Esophagus squamous epithelium (tissue), 5 donors: Measurements from ENCODE around the gene PDZRN3. TPM values are rescaled to one million over a fixed set of nuclear protein-coding genes. Genes with fewer than 3 reads are reported as not detected.

ENCODE experiments used
- DNase-seq: peaks from one replicate; lab custom pipeline; 2025; lab: John Stamatoyannopoulos, UW
- H3K27ac ChIP-seq, 4 donors: fragments of 200-600 bp; sonication (generic); one replicate each; pipeline ENCODE4 v1.5.1; 2016 to 2019; ENCODE audit warnings: mild to moderate bottlenecking in 1 of 4
- H3K27me3 ChIP-seq, 4 donors: fragments of 200-600 bp; sonication (generic); 1 replicate in 3 of 4; 2 replicates in 1 of 4; pipeline versions ENCODE4 v1.5.1 to v1.6.0; 2017 to 2021; ENCODE audit warnings: antibody characterized with exemption in 1 of 4
- H3K36me3 ChIP-seq, 3 donors: fragments of 200-600 bp; sonication (generic); one replicate each; pipeline ENCODE4 v1.5.1; 2016 to 2019
- H3K4me1 ChIP-seq, 3 donors: fragments of 200-600 bp; sonication (generic); one replicate each; pipeline ENCODE4 v1.5.1; 2017 to 2019
- H3K4me3 ChIP-seq, 4 donors: fragments of 200-600 bp; sonication (generic); 1 replicate in 3 of 4; 2 replicates in 1 of 4; pipeline ENCODE4 v1.5.1; 2016 to 2019; ENCODE audit warnings: mild to moderate bottlenecking in 2 of 4, moderate library complexity in 1 of 4
- H3K9me3 ChIP-seq, 3 donors: fragments of 200-600 bp; sonication (generic); one replicate each; pipeline ENCODE4 v1.5.1; 2016 to 2019
- CTCF ChIP-seq, 6 experiments: fragments of 450-650 bp in 4 of 6; fragments of 200-600 bp in 2 of 6; sonication (generic) in 2 of 6; IDR thresholded peaks; one replicate each; pipeline ENCODE4 v1.5.1; 2016 to 2019; ENCODE audit warnings: antibody characterized with exemption in 6 of 6, mild to moderate bottlenecking in 4 of 6, moderate library complexity in 4 of 6
- POLR2A ChIP-seq, 4 donors: fragments of 450-650 bp; IDR thresholded peaks; one replicate each; pipeline ENCODE4 v1.6.1; 2017; ENCODE audit warnings: antibody characterized with exemption in 4 of 4, mild to moderate bottlenecking in 4 of 4, moderate library complexity in 3 of 4
- WGBS, 2 donors: methylation state at CpG; one replicate each; pipeline ENCODE4 v1.1.5; 2018; 5-methylcytosine and 5-hydroxymethylcytosine counted together
- intact Hi-C: fragments of 100-400 bp; cut with DNase I; formaldehyde crosslinking; loops from one replicate; pipeline ENCODE4 v1.15.0; 2022
- total RNA-seq, 4 donors: library from RNA; depleted of rRNA; stranded (reverse); fragments of >200 nt; gene quantifications; one replicate each; pipeline ENCODE4 v1.1.0, GENCODE V29; 2016
- donor health status: DM: yes; HTN: yes; CAD: no.

The PDZRN3 gene
- total RNA-seq, 4 donors from 2014 or later, result 22.1 to 54.9 (median 38.9) TPM

DNA sequence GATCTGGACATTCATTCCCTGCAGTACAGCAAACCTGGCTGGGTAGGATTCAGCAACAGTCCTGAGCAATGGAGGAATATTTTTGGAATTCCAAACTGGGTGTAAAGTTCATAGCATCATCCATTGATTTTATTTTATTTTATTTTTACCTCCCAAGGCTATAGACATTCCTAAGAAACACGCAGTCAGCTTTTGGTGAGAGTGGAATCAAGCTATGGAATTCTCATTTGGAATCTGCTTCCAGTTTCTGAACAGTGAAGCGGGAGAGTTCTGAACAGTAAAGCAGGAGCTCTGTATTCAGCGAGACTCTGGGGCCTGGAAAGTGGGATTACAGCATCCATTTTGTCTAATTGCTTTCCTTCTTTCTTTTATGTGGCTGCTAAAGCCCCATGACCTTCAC is 1.4 kb upstream of the PDZRN3 start:
- H3K36me3 ChIP-seq, result no peaks in the 10 kb centered on the region
- peak overlapping the region in 3 of 4 donors; percentile 80 to 91 (median 89) for H3K27ac ChIP-seq
- peaks cover 0 to 62% (median 8%) of the 10 kb centered on the region in 3 donors for H3K4me1 ChIP-seq
- DNase-seq, result no peak
- TF ChIP-seq POLR2A (IDR thresholded peaks at IDR 0.05) (no peak), CTCF (IDR thresholded peaks at IDR 0.05) (no peak)
- intact Hi-C loops, result loop anchor here (10.0 kb wide), 3 partner anchors 89 to 199 kb away; no protein-coding TSS in a partner anchor
- peak overlapping the region in 3 of 4 donors; percentile 52 to 73 (median 69) for H3K4me3 ChIP-seq
- peaks cover 0 to 21% (median 0%) of the 10 kb centered on the region in 4 donors for H3K27me3 ChIP-seq
- 56 to 75% methylated on average over 3 of the region's 3 CpGs for WGBS, 2 donors
- H3K9me3 ChIP-seq, result no peaks in the 10 kb centered on the region

GRCh38 chr3:73624017-73624820 is 522 bp downstream of the PDZRN3 start:
- no CpG with 5 or more reads among the region's 112 CpGs for WGBS, 2 donors
- Histone ChIP-seq H3K4me1 (peaks cover 0 to 73% (median 8%) of the 10 kb centered on the region in 3 donors), H3K27me3 (peaks cover 0 to 21% (median 0%) of the 10 kb centered on the region in 4 donors), H3K4me3 (peak overlapping the region; percentile 52 to 73 (median 66)), H3K9me3 (no peaks in the 10 kb centered on the region), H3K27ac (peak overlapping the region; percentile 77 to 91 (median 84)), H3K36me3 (no peaks in the 10 kb centered on the region)
- TF ChIP-seq POLR2A (IDR thresholded peaks at IDR 0.05) (no peak), CTCF (IDR thresholded peaks at IDR 0.05) (peak in 3 of 6 experiments; percentile 7 to 26 (median 22))
- intact Hi-C loops, result loop anchor here (10.0 kb wide), 3 partner anchors 91 to 201 kb away; no protein-coding TSS in a partner anchor
- DNase-seq, result no peak

- no peak for TF ChIP-seq POLR2A (IDR thresholded peaks at IDR 0.05)
- TF ChIP-seq CTCF (IDR thresholded peaks at IDR 0.05), result no peak
- no peak for DNase-seq
- whole genome bisulfite sequencing, 2 donors, result 21 to 45% methylated on average over 4 of the region's 4 CpGs
- Histone ChIP-seq H3K4me1 (peaks cover 0 to 80% (median 8%) of the 10 kb centered on the region in 3 donors), H3K27ac (peak overlapping the region; percentile 77 to 91 (median 84)), H3K9me3 (no peaks in the 10 kb centered on the region), H3K27me3 (peaks cover 0 to 21% (median 0%) of the 10 kb centered on the region in 4 donors), H3K4me3 (peak overlapping the region; percentile 52 to 73 (median 66)), H3K36me3 (no peaks in the 10 kb centered on the region)
- intact Hi-C loops, result loop anchor here (10.0 kb wide), 3 partner anchors 91 to 201 kb away; no protein-coding TSS in a partner anchor
Measured at GRCh38 chr3:73623346-73623745, 1.4 kb downstream of the PDZRN3 start.

GRCh38 chr3:73622091-73622805 is 2.5 kb downstream of the PDZRN3 start:
- WGBS, 2 donors, result 27 to 41% methylated on average over 7 of the region's 10 CpGs
- intact Hi-C loops, result loop anchor here (10.0 kb wide), 3 partner anchors 93 to 203 kb away; no protein-coding TSS in a partner anchor

More at GRCh38 chr3:73622091-73622805, 2.5 kb downstream of the PDZRN3 start:
- Histone ChIP-seq H3K36me3 (no peaks in the 10 kb centered on the region), H3K4me1 (peaks cover 0 to 85% (median 8%) of the 10 kb centered on the region in 3 donors), H3K27me3 (peaks cover 0 to 21% (median 0%) of the 10 kb centered on the region in 4 donors), H3K27ac (peak overlapping the region; percentile 76 to 91 (median 78)), H3K4me3 (peak overlapping the region; percentile 52 to 73 (median 66)), H3K9me3 (no peaks in the 10 kb centered on the region)
- TF ChIP-seq POLR2A (IDR thresholded peaks at IDR 0.05) (no peak), CTCF (IDR thresholded peaks at IDR 0.05) (no peak)
- no peak for DNase-seq
